RWPE1 (cell line): ENCODE measurements around the gene ZNF213.

Experiments
- CTCF ChIA-PET: fragments of 350-600 bp; sonication (Branson Sonifier 250); formaldehyde crosslinking; extraction: SDS; loops from one replicate; lab custom pipeline; 2021; lab: Yijun Ruan, JAX
- POLR2A ChIA-PET: fragments of 400-600 bp; formaldehyde crosslinking; extraction: SDS; loops from one replicate; lab custom pipeline; 2020; ENCODE audit warnings: antibody characterized with exemption; ENCODE audit not compliant: low non-redundant PET; lab: Yijun Ruan, JAX
- DNase-seq: peaks from one replicate; pipeline ENCODE4 v3.0.0; 2012; ENCODE audit warnings: low spot score
- H3K27ac ChIP-seq: fragments of 450-650 bp; 2 replicates; pipeline ENCODE4 v1.5.1; 2017
- CTCF ChIP-seq: fragments of 450-650 bp; conservative IDR thresholded peaks from 2 replicates; pipeline ENCODE4 v1.5.1; 2017; ENCODE audit warnings: low read depth, mild to moderate bottlenecking

The ZNF213 gene

DNA sequence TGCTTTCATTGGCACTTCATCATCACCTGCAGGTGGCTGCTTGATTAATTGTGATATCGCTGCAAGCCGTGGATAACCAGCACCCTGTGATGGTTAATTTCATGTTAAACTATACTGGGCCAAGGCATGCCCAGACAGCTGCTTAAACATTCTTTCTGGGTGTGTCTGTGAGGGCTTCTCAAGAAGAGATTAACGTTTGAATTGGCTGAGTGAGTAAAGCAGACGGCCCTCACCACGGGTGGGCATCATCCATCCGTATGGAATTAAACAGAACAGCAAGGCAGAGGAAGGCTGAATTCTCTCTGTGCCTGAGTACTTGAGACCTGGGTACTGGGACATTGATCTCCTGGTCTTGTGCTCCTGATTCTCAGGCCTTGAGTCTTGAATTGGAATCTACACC, 7.1 kb upstream of the ZNF213 start:
- peak overlapping the region; percentile 72 for H3K27ac ChIP-seq
- ChIA-PET POLR2A (no interaction called here), CTCF (interaction anchor here (0.6 to 3.5 kb wide), 5 partner anchors 13 to 867 kb away, joined by 3 to 48 read pairs (median 4); no protein-coding TSS in a partner anchor)
- TF ChIP-seq CTCF: no peak
- no peak for DNase-seq

DNA sequence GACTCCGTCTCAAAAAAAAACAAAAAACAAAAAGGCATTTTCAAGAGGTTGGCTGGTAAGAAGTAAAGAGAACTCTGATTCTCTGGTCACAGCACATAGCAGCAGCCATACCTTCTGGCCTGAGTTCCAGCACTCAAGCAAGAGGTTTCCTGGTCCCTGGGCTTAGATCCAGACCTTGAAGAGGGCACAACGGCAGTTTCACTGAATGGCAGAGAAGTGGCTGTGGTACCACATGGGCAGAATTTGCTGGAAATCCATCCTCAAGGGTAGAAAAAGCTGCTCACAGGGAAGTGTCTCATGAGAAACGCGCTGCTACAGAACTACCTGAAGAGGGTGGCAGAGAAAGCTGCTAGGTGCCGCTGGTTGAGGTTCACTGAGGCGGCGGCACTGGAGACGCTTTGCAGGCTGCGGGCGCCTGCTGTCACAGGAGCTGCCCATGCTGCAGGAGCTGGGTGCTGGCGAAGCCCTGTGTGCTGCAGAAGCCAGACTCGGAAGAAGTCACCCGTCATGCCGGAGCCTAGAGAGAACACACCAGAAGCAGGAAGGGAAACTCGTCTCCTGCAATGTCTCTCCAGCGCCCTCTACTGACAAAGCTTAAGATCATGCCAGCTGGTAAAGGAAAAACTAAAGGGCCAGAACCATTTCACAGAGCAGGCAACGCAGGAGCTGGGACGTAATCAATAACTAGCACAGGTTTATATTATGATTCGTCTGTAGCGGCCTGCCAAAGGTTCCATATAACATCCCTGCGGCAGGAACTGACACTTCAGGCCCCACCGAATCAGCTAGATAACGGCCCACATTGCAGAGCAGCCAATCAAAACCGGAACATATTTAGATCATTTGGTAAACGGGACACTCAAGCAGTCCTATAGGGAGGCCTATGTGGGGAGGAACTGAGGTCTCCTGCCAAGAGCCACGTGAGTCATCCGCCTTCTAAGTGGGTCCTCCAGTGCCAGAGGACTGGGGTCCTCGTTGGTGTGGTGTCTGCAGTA, 5.4 kb upstream of the ZNF213 start:
- DNase-seq: peak; percentile 33
- POLR2A ChIA-PET: interaction anchor here (0.7 kb wide), 1 partner anchor 71 kb away, joined by 4 read pairs; no protein-coding TSS in a partner anchor
- peak; percentile 95 for TF ChIP-seq CTCF
- CTCF ChIA-PET: interaction anchor here (0.6 to 3.5 kb wide), 20 partner anchors 10 to 134 kb away, joined by 3 to 48 read pairs (median 4); no protein-coding TSS in a partner anchor
- H3K27ac ChIP-seq: peak overlapping the region; percentile 84

GRCh38 chr16:3131755-3132377, 3.0 kb upstream of the ZNF213 start:
- H3K27ac ChIP-seq: peak overlapping the region; percentile 32; the same call in 1 of the 2 replicates
- POLR2A ChIA-PET: no interaction called here
- peak; percentile 23 for DNase-seq
- peak; percentile 63 for TF ChIP-seq CTCF
- CTCF ChIA-PET: interaction anchor here (0.5 to 1.2 kb wide), 4 partner anchors 9 to 51 kb away, joined by 3 to 5 read pairs (median 3); no protein-coding TSS in a partner anchor

DNA sequence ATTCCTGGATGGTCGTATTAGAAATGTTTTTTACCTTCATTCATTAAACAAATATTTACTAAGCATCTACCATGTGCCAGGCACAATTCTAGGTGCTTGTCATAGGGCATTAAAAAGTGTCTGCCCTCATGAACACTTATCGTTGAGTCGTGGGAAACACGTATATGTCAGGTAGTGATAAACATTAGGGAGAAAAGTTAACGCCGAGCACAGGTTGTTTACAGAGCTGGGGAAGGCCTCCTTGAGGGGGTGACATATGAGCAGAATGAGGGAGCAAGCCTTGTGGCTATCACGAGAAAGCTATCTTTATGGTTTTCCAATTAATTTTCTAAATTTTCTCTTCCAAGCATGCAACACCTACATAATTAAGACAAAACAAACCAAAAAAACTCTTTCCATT, 985 bp upstream of the ZNF213 start:
- TF ChIP-seq CTCF: no peak
- POLR2A ChIA-PET: no interaction called here

DNA sequence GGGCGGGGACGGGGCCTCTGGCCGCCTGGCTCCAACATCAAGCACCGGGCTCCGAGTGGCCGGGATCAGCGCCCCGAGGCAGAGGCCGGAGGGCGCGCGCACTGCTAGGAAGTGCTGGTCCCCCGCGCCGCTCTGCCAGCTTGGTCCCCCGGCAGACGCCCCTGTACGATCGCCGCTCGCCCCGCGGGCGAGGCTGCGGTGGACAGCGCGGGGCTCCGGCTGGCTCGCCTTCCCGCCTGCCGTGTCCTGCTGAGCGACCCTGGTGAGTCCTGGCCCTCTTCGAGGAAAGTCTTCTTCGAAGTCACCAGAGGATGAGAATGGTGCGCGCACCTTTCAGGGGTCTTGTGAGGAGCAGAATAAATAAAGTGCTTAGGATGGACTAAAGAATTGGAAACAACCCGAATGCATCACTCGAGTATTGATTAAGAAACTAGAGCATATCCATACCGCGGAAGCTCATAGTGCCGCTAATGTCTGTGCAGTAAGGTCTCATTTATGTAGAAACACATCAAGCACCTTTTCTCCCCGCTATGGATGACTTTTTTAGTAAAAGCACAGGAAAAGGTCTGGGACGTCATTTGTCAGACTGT, 392 bp downstream of the ZNF213 start:
- DNase-seq: no peak
- CTCF ChIA-PET: interaction anchor here (0.6 to 2.0 kb wide), 2 partner anchors 45 to 107 kb away, joined by 4 to 6 read pairs; no protein-coding TSS in a partner anchor
- H3K27ac ChIP-seq: peak overlapping the region; percentile 86

More for the DNA sequence above, 985 bp upstream of the ZNF213 start:
- H3K27ac ChIP-seq: peak overlapping the region; percentile 86
- DNase-seq: no peak
- CTCF ChIA-PET: interaction anchor here (0.9 to 2.0 kb wide), 2 partner anchors 102 to 105 kb away, joined by 4 to 6 read pairs; no protein-coding TSS in a partner anchor

More for the DNA sequence above, 392 bp downstream of the ZNF213 start:
- POLR2A ChIA-PET: interaction anchor here (0.5 to 1.3 kb wide), 3 partner anchors 12 to 71 kb away, joined by 3 to 7 read pairs (median 3); no protein-coding TSS in a partner anchor
- no peak for TF ChIP-seq CTCF
